Activated CD8-positive, alpha-beta memory T cell treated with anti-CD3 and anti-CD28 coated beads, Interleukin-2, amount 50 U/mL, for 1 hour (primary cell): ENCODE measurements around the gene DCAF8.

Source experiments
- DNase-seq: peaks from one replicate; pipeline ENCODE4 v3.0.0-alpha.2; 2020; ENCODE audit errors: extremely low read depth

Gene DCAF8

DNA sequence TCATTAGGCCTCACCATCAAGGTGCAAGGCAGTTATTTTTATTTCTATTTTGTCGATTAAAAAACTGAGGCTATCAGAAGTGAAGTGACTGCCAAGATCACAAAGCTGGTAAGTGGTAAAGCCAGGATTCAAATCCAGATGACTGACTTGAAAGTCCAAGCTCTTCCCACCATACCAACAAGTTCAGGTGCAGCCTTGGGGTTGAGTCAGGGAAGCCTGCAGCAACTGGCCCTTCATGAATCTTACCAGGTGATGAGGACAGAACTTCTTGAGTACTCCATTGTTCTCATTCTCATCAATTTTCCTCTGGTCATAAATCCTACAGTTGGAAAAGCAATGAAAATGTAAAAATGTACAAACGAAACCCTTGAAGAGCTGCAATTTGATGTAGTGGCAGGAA is 37.0 kb downstream of the DCAF8 start:
- DNase-seq: no peak

DNA sequence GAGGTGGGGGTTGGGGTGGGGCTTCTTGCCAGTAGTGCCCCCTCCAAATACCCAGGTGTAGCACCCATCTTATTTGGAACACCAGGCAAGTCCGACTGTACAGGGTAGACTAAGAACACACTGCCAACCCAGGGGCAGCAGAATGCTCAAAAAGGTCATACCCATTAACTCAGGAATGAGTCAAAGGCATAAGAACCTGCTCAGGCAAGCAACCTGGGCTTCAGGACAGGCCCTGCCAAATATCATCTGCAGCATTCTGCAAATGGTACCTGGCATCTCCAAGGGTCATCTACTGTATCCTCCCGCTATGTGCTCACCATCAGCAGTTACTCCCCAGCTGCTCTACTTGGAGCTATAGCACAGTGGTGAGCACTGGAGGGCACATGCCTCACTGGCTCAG is 37.7 kb downstream of the DCAF8 start:
- DNase-seq: no peak

DNA sequence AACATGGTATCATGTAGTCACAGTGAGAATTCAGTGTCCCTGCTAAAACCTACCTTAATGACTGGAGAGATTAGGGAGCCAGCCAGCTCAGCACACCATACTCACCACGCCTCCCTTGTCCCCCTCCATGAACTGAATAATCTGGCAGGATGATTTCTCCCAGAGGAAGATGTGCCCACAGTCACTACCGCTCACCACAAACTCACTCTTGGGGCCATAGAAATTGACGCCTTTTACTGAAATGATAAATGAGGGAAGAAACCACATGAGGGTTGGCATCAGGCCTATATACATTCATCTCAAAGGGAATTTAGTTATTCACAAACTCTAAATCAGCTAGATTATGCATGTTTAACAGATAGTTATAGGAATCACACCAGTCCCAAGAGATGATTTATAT is 39.8 kb downstream of the DCAF8 start:
- no peak for DNase-seq

- no peak for DNase-seq
Measured at GRCh38 chr1:160221089-160221488, 41.3 kb downstream of the DCAF8 start.

- no peak for DNase-seq
Measured at GRCh38 chr1:160220301-160220700, 42.0 kb downstream of the DCAF8 start.

- no peak for DNase-seq
Measured at GRCh38 chr1:160219062-160219929, 43.1 kb downstream of the DCAF8 start.

- DNase-seq: no peak
Measured at GRCh38 chr1:160217481-160218051, 44.8 kb downstream of the DCAF8 start.

- DNase-seq: no peak
Measured at GRCh38 chr1:160216301-160216700, 46.0 kb downstream of the DCAF8 start.

DNA sequence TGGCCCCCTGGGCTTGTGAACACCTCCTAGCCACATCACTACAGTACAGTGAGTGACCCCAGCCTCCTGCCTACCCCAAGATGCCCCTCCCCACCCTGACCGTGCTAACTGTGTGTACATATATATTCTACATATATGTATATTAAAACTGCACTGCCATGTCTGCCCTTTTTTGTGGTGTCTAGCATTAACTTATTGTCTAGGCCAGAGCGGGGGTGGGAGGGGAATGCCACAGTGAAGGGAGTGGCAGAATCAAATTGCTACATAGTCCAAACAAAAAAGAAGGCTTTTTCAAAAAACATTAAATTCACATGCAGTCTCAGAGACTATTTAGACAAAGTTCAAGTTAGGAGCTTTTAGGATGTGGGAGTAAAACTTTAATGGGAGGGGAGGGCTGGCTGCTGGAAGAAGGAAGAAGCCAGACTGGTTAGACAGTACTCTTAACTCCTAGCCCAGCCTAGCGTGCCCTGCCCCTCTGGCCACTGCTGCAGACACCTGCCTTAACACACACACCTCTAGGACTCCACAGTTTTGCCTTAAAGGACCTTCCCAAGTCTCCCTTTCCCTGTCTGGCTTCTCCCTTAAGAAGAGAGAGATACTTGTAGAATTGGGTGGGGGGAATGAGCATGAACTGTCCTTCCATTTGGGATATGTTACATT is 47.7 kb downstream of the DCAF8 start:
- no peak for DNase-seq

- no peak for DNase-seq
Measured at GRCh38 chr1:160211046-160211790, 51.1 kb downstream of the DCAF8 start.

- no peak for DNase-seq
Measured at GRCh38 chr1:160210561-160210960, 51.8 kb downstream of the DCAF8 start.

- no peak for DNase-seq
Measured at GRCh38 chr1:160209321-160210046, 52.9 kb downstream of the DCAF8 start.

DNA sequence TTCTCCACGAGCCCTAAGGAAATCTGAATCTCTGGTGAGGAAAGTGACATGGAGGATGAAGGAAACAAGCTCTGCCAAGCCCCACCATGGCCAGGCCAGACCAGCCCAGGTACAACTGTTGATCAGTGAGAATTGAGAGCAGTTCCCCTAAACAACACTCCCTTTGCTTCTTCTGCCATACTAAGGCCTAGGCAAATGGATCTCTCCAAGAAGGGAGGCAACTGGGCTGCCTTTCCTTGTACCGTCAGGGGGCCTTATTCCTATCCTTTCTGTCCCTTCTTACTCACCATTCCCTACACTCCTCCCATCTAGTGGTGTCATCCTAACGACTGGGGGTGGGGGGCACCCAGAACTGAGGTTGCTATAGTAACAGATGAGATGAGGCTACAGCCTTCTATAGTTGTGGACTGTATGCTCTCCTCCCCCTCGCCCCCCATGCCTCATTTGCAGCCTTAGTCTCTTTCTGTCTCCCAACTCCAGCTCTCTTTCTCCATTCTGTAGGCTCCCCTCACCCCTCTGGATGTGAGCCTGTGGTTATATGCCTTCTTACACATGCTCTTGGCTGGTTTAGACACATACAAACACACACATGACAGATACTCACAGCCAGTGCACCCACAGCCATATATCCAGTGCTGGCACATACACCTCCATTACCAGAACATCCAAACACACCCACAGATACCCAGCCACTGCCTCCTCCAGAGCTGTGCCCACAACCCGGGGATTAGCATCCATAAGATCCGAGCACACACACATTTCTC is 53.6 kb downstream of the DCAF8 start:
- DNase-seq: no peak

- no peak for DNase-seq
Measured at GRCh38 chr1:160207771-160208556, 54.4 kb downstream of the DCAF8 start.

DNA sequence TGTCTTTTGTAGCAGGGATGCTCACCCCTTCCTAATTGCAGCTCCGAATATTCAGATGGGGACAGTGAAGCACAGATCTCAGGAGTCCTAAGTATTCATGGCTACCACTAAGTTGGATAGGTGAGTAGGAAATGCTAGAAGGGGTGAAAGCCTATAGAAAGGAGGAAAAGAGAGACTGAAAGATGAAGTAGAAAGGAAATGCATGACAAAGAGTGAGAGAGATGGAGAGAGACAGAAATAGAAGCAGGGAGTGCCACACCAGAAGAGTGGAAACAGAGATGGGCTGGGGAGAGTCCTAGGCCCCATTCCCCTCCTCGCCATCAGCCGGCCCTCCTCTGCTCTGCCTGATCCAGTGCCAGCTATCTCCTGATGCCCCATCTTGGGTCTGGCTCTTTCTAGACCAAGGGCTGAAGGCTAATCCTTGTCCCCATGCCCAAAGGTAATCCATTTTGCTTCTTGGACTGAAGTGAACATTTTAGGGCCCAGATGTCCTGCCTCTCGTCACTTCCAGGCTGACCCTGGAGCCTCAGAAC is 55.2 kb downstream of the DCAF8 start:
- DNase-seq: no peak

GRCh38 chr1:160206421-160207117 is 55.8 kb downstream of the DCAF8 start:
- DNase-seq: no peak

DNA sequence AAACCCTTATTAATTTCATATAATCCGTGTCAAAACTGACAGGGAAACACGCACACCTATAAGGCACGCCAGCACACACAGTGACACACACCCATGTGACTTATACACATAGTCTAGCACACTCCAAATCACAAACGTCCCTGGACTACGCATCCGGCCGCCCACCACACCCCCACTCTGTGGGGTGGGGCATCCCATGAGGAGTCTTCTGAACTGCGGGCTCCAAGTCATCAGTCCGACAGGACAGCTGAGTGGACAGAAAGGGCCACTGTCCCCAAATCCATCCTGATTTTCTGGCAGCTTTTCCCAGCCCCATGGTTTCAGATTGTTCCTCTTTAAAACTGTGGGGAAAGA is 56.3 kb downstream of the DCAF8 start:
- DNase-seq: no peak

DNA sequence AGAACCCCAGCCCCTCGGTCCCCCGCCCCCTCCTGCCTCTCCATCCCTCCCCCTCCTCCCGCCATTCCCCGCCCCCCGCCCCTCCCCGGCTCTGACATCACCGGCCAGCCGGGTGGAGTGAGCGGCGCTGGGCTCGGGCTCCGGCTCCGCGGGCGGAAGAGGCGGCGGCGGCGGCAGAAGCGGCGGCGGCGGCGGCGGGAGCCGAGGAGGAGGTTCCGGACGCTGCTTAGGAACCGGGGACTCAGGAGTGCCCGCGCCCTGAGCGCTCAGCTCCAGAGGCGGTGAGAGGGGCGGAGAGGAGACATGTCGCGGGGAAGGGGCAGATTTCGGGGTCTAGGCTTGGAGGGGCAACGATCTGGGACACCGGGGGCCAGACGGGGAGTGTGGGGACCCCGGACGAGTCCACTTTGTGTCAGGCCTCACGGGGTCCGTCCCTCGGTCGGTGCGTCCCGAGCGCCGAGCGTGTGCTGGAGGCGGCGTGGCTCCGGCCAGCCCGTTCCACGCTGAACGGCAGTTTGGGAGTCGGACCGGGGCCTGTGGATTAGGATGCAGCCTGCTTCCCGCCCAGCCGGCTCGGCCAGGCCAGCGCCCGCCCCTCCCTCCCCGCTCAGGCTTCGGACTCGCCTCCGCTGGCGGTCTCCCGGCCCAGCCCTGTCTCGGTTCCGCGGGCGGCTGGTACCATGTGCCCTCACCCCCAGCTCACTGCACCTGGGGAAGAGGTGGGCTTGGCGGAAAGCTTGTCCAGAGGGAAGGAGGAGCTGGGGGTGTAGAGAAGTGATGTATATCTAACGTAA is 56.9 kb downstream of the DCAF8 start, which contains the start of gene PEA15:
PEA15 (plus strand) TSS at position 143 of the 794 bp plus-strand sequence. CDS start 6,161 bp downstream, outside the sequence.
- no peak for DNase-seq
